NB4 (cell line): ENCODE measurements around the gene ACSM6.
"Not testable (repeated sequence)": the region's sequence is repeated elsewhere in the genome, so short reads cannot be mapped to it uniquely, and the experiment has no call there.

Experiments
- DNase-seq: peaks from one replicate; pipeline ENCODE4 v3.0.0; 2010; ENCODE audit warnings: low read depth
- H3K4me3 ChIP-seq: one replicate; pipeline ENCODE4 v1.5.1; 2011; ENCODE audit warnings: mild to moderate bottlenecking, low read depth, low read length, moderate library complexity
- CTCF ChIP-seq: IDR thresholded peaks from one replicate; pipeline ENCODE4 v1.5.1; 2012; ENCODE audit warnings: low read depth, low read length
- MAX ChIP-seq: IDR thresholded peaks from 2 replicates; pipeline ENCODE4 v1.6.1; 2011; ENCODE audit warnings: low read depth, low read length
- MYC ChIP-seq: IDR thresholded peaks from 2 replicates; pipeline ENCODE4 v1.6.1; 2011; ENCODE audit warnings: low read depth, low read length
- POLR2A ChIP-seq: IDR thresholded peaks from 2 replicates; pipeline ENCODE4 v1.6.1; 2011; ENCODE audit warnings: mild to moderate bottlenecking; ENCODE audit not compliant: insufficient read length; ENCODE audit errors: extremely low read depth

Gene ACSM6

DNA sequence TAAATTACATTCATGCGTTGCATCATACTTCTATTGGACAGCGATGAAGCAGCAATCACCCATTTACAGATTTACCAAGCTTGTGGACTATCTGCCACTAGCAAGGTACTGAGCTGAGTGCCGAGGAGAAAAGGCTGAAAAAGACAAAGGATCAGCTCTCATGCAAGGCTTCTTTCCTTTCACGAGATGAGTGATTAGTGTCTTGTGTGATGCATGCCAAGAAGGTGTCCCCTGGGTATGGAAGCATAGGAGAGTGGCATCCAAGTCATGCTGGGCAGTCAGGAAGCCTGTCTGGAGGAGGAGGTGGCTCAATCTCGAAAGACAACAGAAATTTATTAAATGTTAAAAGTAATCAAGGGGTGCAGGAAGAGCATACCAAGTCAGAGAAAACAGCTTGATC is 40.9 kb downstream of the ACSM6 start:
- DNase-seq: no peak
- TF ChIP-seq CTCF: no peak
- no peak for TF ChIP-seq MAX
- TF ChIP-seq POLR2A: no peak
- TF ChIP-seq MYC: no peak
- no peak overlapping the region for H3K4me3 ChIP-seq

DNA sequence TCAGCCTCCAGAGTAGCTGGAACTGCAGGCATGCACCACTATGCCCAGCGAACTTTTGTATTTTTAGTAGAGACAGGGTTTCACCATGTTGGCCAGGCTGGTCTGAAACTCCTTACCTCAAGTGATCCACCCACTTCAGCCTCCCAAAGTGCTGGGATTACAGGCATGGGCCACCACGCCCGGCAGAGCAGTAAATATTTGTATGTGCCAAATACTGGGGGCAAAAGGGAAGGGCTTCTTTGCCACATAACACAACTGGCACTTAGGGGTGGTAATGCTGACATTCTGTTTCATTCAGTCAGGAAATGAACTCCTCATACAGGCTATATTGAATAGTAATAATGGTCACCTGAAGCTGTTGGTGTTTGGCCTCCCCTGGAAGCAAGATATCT is 41.6 kb downstream of the ACSM6 start:
- no peak overlapping the region for H3K4me3 ChIP-seq
- DNase-seq: no peak
- no peak for TF ChIP-seq MYC
- no peak for TF ChIP-seq MAX
- no peak for TF ChIP-seq POLR2A
- no peak for TF ChIP-seq CTCF

DNA sequence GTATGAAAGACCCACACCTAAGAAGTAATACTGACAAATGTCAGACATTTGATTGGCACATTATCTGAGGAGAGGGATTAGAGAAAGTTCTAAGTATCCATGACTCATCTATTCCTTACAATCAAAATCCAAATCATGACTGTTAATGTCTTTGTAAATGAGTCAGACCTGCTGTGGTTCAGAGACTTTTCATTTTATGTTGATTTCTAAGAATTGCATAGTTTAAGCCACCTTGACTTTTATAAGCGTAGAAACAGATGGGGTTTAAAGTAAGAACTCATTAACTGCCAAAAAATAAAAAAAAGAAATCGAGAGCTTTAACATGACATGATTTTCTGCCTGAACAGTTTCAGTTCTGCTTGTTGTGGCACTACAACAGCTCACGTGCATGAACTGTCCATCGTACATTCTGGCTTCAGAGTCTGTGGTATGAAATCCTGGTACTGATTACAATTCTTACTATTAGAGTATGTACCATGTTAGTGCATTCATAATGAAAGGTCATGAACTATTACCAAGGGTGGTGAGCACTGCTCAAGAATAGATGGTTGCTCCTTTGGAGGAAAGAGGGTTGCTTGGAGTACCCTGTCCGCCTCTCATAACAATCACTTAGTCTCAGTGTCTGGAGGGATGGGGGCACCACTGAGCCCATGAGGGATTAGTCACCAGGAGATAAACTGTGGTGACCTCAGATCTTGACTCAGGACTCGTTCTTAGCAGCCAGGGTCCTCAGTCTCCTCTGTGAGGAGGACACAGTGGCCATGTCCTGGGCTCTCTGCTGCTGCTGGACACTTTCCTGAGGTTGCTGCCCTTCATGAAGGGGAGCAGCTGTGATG is 42.2 kb downstream of the ACSM6 start:
- no peak overlapping the region for H3K4me3 ChIP-seq
- no peak for DNase-seq
- TF ChIP-seq MYC: no peak
- TF ChIP-seq CTCF: no peak
- no peak for TF ChIP-seq POLR2A
- TF ChIP-seq MAX: no peak

- no peak for DNase-seq
- TF ChIP-seq POLR2A (no peak), MAX (no peak), CTCF (no peak), MYC (no peak)
- no peak overlapping the region for H3K4me3 ChIP-seq
Observed at GRCh38 chr10:95237376-95238170, 43.5 kb downstream of the ACSM6 start.

GRCh38 chr10:95240096-95240495 is 46.1 kb downstream of the ACSM6 start:
- H3K4me3 ChIP-seq, DNase-seq: not testable (repeated sequence)

GRCh38 chr10:95240811-95241210 is 46.8 kb downstream of the ACSM6 start:
- DNase-seq: no peak
- TF ChIP-seq MAX (no peak), CTCF (no peak), POLR2A (no peak), MYC (no peak)
- no peak overlapping the region for H3K4me3 ChIP-seq
